ENCODE measurements around the gene AKAIN1.

The AKAIN1 gene

GRCh38 chr18:5197032-5197434 lies at the start of gene AKAIN1:
TSS of gene AKAIN1 (minus strand) at chr18:5197257. CDS start at chr18:5197053, 204 bp downstream.
- DNase-seq (ENCODE audit: low read depth), result peak; percentile 19

- no peak for DNase-seq (ENCODE audit: low read depth)
These were observed 47.9 kb upstream of the AKAIN1 start for GRCh38 chr18:5244941-5245340.

GRCh38 chr18:5239447-5239846 lies 42.4 kb upstream of the AKAIN1 start:
- peak; percentile 0 for DNase-seq (ENCODE audit: low read depth)

GRCh38 chr18:5238371-5238976 lies 41.4 kb upstream of the AKAIN1 start:
- peak; percentile 50 for DNase-seq (ENCODE audit: low read depth)

GRCh38 chr18:5237723-5238370 lies 40.8 kb upstream of the AKAIN1 start:
- peak; percentile 84 for DNase-seq (ENCODE audit: low read depth)

- peak; percentile 25 for DNase-seq (ENCODE audit: low read depth)
These were observed 40.1 kb upstream of the AKAIN1 start for GRCh38 chr18:5237083-5237722.

GRCh38 chr18:5214583-5215351 lies 17.7 kb upstream of the AKAIN1 start:
- DNase-seq (ENCODE audit: low read depth), result no peak

- no peak for DNase-seq (ENCODE audit: low read depth)
These were observed 10.6 kb upstream of the AKAIN1 start for GRCh38 chr18:5207471-5208150.

- no peak for DNase-seq (ENCODE audit: low read depth)
These were observed 1.3 kb upstream of the AKAIN1 start for GRCh38 chr18:5198311-5198710.

GRCh38 chr18:5197461-5197860 lies 404 bp upstream of the AKAIN1 start:
- no peak for DNase-seq (ENCODE audit: low read depth)

- DNase-seq (ENCODE audit: low read depth), result no peak
These were observed 615 bp downstream of the AKAIN1 start for GRCh38 chr18:5196253-5197031.

- DNase-seq (ENCODE audit: low read depth), result no peak
These were observed 1.4 kb downstream of the AKAIN1 start for GRCh38 chr18:5195656-5196055.

GRCh38 chr18:5180254-5180653 lies 16.8 kb downstream of the AKAIN1 start:
- DNase-seq (ENCODE audit: low read depth), result no peak

- DNase-seq (ENCODE audit: low read depth), result no peak
These were observed 18.5 kb downstream of the AKAIN1 start for GRCh38 chr18:5178519-5178918.

- no peak for DNase-seq (ENCODE audit: low read depth)
These were observed 21.7 kb downstream of the AKAIN1 start for GRCh38 chr18:5175378-5175777.

- no peak for DNase-seq (ENCODE audit: low read depth)
These were observed 23.4 kb downstream of the AKAIN1 start for GRCh38 chr18:5173646-5174045.

- no peak for DNase-seq (ENCODE audit: low read depth)
These were observed 23.8 kb downstream of the AKAIN1 start for GRCh38 chr18:5173236-5173635.

- no peak for DNase-seq (ENCODE audit: low read depth)
These were observed 29.2 kb downstream of the AKAIN1 start for GRCh38 chr18:5167831-5168230.

GRCh38 chr18:5166606-5167280 lies 30.3 kb downstream of the AKAIN1 start:
- DNase-seq (ENCODE audit: low read depth), result no peak

- DNase-seq (ENCODE audit: low read depth), result no peak
These were observed 32.2 kb downstream of the AKAIN1 start for GRCh38 chr18:5164903-5165302.

GRCh38 chr18:5162111-5162510 lies 34.9 kb downstream of the AKAIN1 start:
- no peak for DNase-seq (ENCODE audit: low read depth)

All from EH (cell line).